ENCODE data around the gene NOTUM. TPM values are rescaled to one million over a fixed set of nuclear protein-coding genes. Genes with fewer than 3 reads are reported as not detected.

NOTUM gene
- total RNA-seq, 5 donors from 2014 or later (not counting 1 experiment from before 2014, with no cell fraction given): 0.13 to 0.33 (median 0.29) TPM; not detected in 2

DNA sequence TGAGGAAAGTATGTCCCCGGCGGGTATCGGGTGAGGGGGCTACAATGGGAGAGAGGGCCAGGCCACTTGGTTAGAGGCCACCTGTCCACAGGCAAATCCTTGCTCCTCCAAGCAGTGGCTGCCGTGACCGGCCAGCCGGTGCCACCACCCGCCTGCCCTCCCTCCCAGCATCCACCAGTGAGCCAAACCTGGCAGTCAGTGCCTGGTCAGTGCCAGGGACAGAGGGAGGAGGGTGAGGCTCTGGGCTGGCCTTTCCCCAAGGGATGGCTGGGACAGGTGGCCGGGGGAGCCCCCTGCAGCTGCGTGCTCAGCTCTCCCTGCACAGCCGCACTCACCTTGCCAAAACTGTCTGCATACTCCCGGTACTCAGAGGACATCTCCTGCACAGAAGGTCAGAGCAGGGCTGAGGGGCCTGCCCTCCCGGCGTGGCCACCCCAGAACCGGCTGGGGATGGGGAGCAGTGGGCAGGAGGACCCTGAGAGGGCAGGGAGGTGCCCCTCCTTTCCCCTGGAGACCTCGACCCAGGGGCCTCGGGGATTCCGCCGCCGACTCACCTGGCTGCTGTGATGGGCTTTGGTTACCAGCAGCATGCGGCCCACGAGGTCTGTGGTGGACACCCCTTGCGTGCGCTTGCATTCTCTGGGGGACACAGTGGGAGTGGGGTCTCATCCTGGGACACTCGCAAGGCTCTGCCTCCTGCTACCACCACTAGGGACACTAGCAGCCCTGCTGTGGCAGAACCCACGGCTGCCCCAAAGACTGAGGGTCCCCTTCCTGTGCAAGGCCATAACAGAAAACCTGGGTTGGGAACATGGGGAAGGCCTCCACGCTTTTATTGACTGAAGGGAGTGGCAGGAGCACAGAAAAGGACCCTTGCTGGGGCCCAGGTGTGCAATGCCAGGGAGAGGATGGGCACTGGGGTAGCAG, 53.5 kb downstream of the NOTUM start:
- ATAC-seq (replicated peaks in 1 of 4) (no peak), DNase-seq (no peak)
- Mint-ChIP-seq H3K4me1 (peaks cover 0 to 5% (median 3%) of the 10 kb centered on the region in 3 donors), H3K36me3 (no peaks in the 10 kb centered on the region), H3K9me3 (no peaks in the 10 kb centered on the region), H3K4me3 (no peak overlapping the region), H3K27me3 (no peaks in the 10 kb centered on the region), H3K27ac (no peak overlapping the region)
- H3K36me3 ChIP-seq (ENCODE audit: control insufficient read depth in 2 of 2, extremely low read depth in 1 of 2, insufficient read depth in 1 of 2, low read length in 1 of 2): peaks cover 36 to 52% of the 10 kb centered on the region in 2 donors
- peaks cover 0 to 11% of the 10 kb centered on the region in 2 experiments for H3K27me3 ChIP-seq (replicated peaks in 1 of 2; ENCODE audit: control insufficient read depth in 2 of 2, extremely low read depth in 1 of 2, insufficient read depth in 2 of 2, low read length in 1 of 2)
- H3K4me3 ChIP-seq (ENCODE audit: control insufficient read depth in 1 of 2, extremely low read depth in 1 of 2, low read length in 1 of 2): no peak overlapping the region
- ChIA-PET CTCF (no interaction called here), POLR2A (no interaction called here)
- H3K9me3 ChIP-seq: no peaks in the 10 kb centered on the region
- peaks cover 5 to 34% of the 10 kb centered on the region in 2 experiments for H3K4me1 ChIP-seq (ENCODE audit: control insufficient read depth in 1 of 2, extremely low read depth in 1 of 2, insufficient read depth in 2 of 2, low read length in 2 of 2)
- 96% methylated on average over 13 of the region's 26 CpGs for WGBS (ENCODE audit: insufficient coverage)
- no peak overlapping the region for H3K27ac ChIP-seq (ENCODE audit: low read length)

DNA sequence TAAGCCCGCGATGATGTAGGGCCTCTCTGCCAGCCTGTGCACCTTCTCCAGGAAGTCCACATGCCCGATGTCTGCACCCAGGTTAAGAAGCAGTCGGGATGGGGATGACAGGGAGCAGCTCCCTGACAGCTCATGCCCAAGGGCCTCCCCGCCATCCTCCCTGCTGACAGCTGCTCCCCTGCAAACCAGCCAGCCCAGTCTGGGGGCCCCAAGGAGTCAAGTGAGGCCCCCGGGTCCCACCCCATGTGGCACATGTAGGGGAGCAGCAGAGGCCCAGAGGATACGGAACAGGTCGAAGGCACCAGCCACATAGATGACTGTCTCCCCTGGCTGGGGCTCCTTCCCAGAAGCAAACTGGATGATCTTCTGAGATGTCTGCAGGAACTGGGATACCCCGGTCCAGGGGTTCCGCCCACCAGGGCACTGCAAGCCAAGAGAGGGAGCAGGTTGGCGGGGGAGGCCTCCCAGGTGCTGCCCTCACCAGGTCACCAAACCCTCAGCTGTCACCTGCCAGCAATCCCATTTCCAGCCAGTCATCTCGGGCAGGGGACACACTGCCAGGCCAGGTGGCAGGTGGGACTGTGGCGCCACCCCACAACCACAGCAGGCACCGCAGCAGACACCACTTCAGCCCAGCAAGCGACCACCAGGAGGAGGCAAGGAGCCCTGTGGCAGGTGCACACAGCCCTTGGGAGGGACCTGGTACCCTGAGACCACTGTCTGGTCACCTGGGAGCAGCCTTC, 54.3 kb downstream of the NOTUM start:
- no peak overlapping the region for H3K4me3 Mint-ChIP-seq
- CTCF ChIA-PET: no interaction called here
- H3K36me3 Mint-ChIP-seq: no peaks in the 10 kb centered on the region
- H3K27me3 Mint-ChIP-seq: peaks cover 0 to under 1% of the 10 kb centered on the region in 2 donors
- no peak for ATAC-seq (replicated peaks in 1 of 4)
- Histone ChIP-seq H3K27me3 (replicated peaks in 1 of 2; ENCODE audit: control insufficient read depth in 2 of 2, extremely low read depth in 1 of 2, insufficient read depth in 2 of 2, low read length in 1 of 2) (peaks cover 0 to 14% of the 10 kb centered on the region in 2 experiments), H3K4me1 (ENCODE audit: control insufficient read depth in 1 of 2, extremely low read depth in 1 of 2, insufficient read depth in 2 of 2, low read length in 2 of 2) (peaks cover 5 to 34% of the 10 kb centered on the region in 2 experiments), H3K27ac (ENCODE audit: low read length) (no peak overlapping the region), H3K9me3 (no peaks in the 10 kb centered on the region), H3K36me3 (ENCODE audit: control insufficient read depth in 2 of 2, extremely low read depth in 1 of 2, insufficient read depth in 1 of 2, low read length in 1 of 2) (peaks cover 31 to 45% of the 10 kb centered on the region in 2 donors), H3K4me3 (ENCODE audit: control insufficient read depth in 1 of 2, extremely low read depth in 1 of 2, low read length in 1 of 2) (no peak overlapping the region)
- POLR2A ChIA-PET: no interaction called here
- H3K4me1 Mint-ChIP-seq: peaks cover 0 to 3% (median 3%) of the 10 kb centered on the region in 3 donors
- H3K9me3 Mint-ChIP-seq: no peaks in the 10 kb centered on the region
- DNase-seq: no peak
- 93% methylated on average over 15 of the region's 15 CpGs for WGBS (ENCODE audit: insufficient coverage)
- no peak overlapping the region for H3K27ac Mint-ChIP-seq

DNA sequence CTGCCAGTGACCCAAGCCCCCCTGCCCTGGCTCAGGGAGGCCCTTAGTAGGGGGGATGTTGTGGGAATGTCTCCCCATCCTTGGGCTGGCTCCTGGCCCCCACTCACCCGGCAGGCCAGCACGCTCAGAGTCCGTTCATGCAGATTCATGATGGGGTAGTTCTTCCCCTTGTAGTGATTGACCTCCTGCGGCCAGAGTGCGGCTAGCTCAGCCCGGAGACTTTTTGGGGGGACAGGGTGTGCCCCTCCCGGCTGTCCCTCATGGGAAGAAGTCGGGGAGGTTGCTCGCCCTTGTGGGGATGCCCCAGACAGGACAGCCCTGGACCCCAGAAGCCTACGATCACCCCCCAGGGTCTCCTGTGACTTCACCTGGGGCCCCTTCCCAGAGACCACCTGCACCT, 55.0 kb downstream of the NOTUM start:
- H3K4me3 ChIP-seq (ENCODE audit: control insufficient read depth in 1 of 2, extremely low read depth in 1 of 2, low read length in 1 of 2): no peak overlapping the region
- ATAC-seq (replicated peaks in 1 of 4) (no peak), DNase-seq (no peak)
- ChIA-PET POLR2A (no interaction called here), CTCF (no interaction called here)
- H3K27ac ChIP-seq (ENCODE audit: low read length): no peak overlapping the region
- peaks cover 3% of the 10 kb centered on the region for H3K36me3 Mint-ChIP-seq
- H3K4me3 Mint-ChIP-seq: no peak overlapping the region
- peaks cover 5 to 38% of the 10 kb centered on the region in 2 experiments for H3K4me1 ChIP-seq (ENCODE audit: control insufficient read depth in 1 of 2, extremely low read depth in 1 of 2, insufficient read depth in 2 of 2, low read length in 2 of 2)
- H3K4me1 Mint-ChIP-seq: peaks cover 3 to 6% (median 6%) of the 10 kb centered on the region in 3 donors
- WGBS (ENCODE audit: insufficient coverage): 100% methylated on average over 7 of the region's 10 CpGs
- no peak overlapping the region for H3K27ac Mint-ChIP-seq
- H3K9me3 ChIP-seq: no peaks in the 10 kb centered on the region
- peaks cover 31 to 45% of the 10 kb centered on the region in 2 donors for H3K36me3 ChIP-seq (ENCODE audit: control insufficient read depth in 2 of 2, extremely low read depth in 1 of 2, insufficient read depth in 1 of 2, low read length in 1 of 2)
- peaks cover 0 to 21% of the 10 kb centered on the region in 2 experiments for H3K27me3 ChIP-seq (replicated peaks in 1 of 2; ENCODE audit: control insufficient read depth in 2 of 2, extremely low read depth in 1 of 2, insufficient read depth in 2 of 2, low read length in 1 of 2)
- peaks cover 4 to 7% of the 10 kb centered on the region in 2 donors for H3K27me3 Mint-ChIP-seq
- H3K9me3 Mint-ChIP-seq: no peaks in the 10 kb centered on the region

DNA sequence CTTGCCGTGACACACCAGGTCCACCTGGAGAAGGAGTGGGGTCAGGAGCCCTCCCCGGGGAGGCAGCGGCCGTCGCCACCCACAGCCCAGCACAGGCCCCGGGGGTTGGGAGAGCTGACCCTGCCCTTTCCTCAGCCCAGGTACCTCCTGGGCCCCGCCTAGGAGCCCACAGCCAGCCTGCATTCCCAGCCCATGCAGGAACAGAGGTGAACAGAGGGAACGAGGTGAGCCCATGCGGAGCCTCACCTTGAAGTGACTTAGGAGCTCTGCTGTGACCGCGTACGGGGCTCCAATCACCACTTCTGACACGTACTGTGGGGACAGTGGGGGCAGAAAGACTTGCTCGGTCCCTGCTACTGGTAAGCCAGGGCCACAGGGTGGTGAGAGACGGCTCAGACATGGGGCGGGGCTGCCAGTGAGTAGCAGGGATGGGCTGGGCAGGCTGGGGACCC, 55.5 kb downstream of the NOTUM start:
- no peak overlapping the region for H3K27ac Mint-ChIP-seq
- H3K36me3 ChIP-seq (ENCODE audit: control insufficient read depth in 2 of 2, extremely low read depth in 1 of 2, insufficient read depth in 1 of 2, low read length in 1 of 2): peaks cover 31 to 45% of the 10 kb centered on the region in 2 donors
- no peak overlapping the region for H3K4me3 ChIP-seq (ENCODE audit: control insufficient read depth in 1 of 2, extremely low read depth in 1 of 2, low read length in 1 of 2)
- ATAC-seq (replicated peaks in 1 of 4) (no peak), DNase-seq (no peak)
- 97% methylated on average over 11 of the region's 16 CpGs for WGBS (ENCODE audit: insufficient coverage)
- H3K4me1 ChIP-seq (ENCODE audit: control insufficient read depth in 1 of 2, extremely low read depth in 1 of 2, insufficient read depth in 2 of 2, low read length in 2 of 2): peaks cover 2 to 34% of the 10 kb centered on the region in 2 experiments
- H3K27me3 Mint-ChIP-seq: peaks cover 8 to 12% of the 10 kb centered on the region in 2 donors
- no peak overlapping the region for H3K27ac ChIP-seq (ENCODE audit: low read length)
- peaks cover 6 to 8% (median 7%) of the 10 kb centered on the region in 3 donors for H3K4me1 Mint-ChIP-seq
- ChIA-PET CTCF (no interaction called here), POLR2A (no interaction called here)
- no peaks in the 10 kb centered on the region for H3K9me3 Mint-ChIP-seq
- peaks cover 0 to 23% of the 10 kb centered on the region in 2 experiments for H3K27me3 ChIP-seq (replicated peaks in 1 of 2; ENCODE audit: control insufficient read depth in 2 of 2, extremely low read depth in 1 of 2, insufficient read depth in 2 of 2, low read length in 1 of 2)
- peaks cover 7% of the 10 kb centered on the region for H3K36me3 Mint-ChIP-seq
- H3K9me3 ChIP-seq: no peaks in the 10 kb centered on the region
- no peak overlapping the region for H3K4me3 Mint-ChIP-seq

GRCh38 chr17:81904600-81905423, 56.2 kb downstream of the NOTUM start:
- Mint-ChIP-seq H3K36me3 (peaks cover 12% of the 10 kb centered on the region), H3K4me3 (no peak overlapping the region), H3K27me3 (peaks cover 8 to 14% of the 10 kb centered on the region in 2 donors), H3K4me1 (peaks cover 6 to 8% (median 6%) of the 10 kb centered on the region in 3 donors), H3K9me3 (no peaks in the 10 kb centered on the region), H3K27ac (no peak overlapping the region)
- Histone ChIP-seq H3K27me3 (replicated peaks in 1 of 2; ENCODE audit: control insufficient read depth in 2 of 2, extremely low read depth in 1 of 2, insufficient read depth in 2 of 2, low read length in 1 of 2) (peaks cover 0 to 23% of the 10 kb centered on the region in 2 experiments), H3K4me1 (ENCODE audit: control insufficient read depth in 1 of 2, extremely low read depth in 1 of 2, insufficient read depth in 2 of 2, low read length in 2 of 2) (peaks cover 0 to 28% of the 10 kb centered on the region in 2 experiments), H3K36me3 (ENCODE audit: control insufficient read depth in 2 of 2, extremely low read depth in 1 of 2, insufficient read depth in 1 of 2, low read length in 1 of 2) (peaks cover 34 to 48% of the 10 kb centered on the region in 2 donors), H3K4me3 (ENCODE audit: control insufficient read depth in 1 of 2, extremely low read depth in 1 of 2, low read length in 1 of 2) (no peak overlapping the region), H3K27ac (ENCODE audit: low read length) (no peak overlapping the region), H3K9me3 (no peaks in the 10 kb centered on the region)
- ATAC-seq (replicated peaks in 1 of 4): no peak
- 96% methylated on average over 22 of the region's 28 CpGs for WGBS (ENCODE audit: insufficient coverage)
- no peak for DNase-seq
- POLR2A ChIA-PET: no interaction called here
- CTCF ChIA-PET: no interaction called here
